Fibroblast of the aortic adventitia (primary cell): Measurements from ENCODE around the gene CHAF1A. TPM values are rescaled to one million over a fixed set of nuclear protein-coding genes. Genes with fewer than 3 reads are reported as not detected.

Experiments
- DNase-seq: peaks from one replicate; pipeline ENCODE4 v3.0.0-alpha.2; 2010; ENCODE audit warnings: low read depth
- H3K4me3 ChIP-seq: 2 replicates; pipeline ENCODE4 v1.5.1; 2011; ENCODE audit warnings: low read depth, mild to moderate bottlenecking, control low read depth, low read length, moderate library complexity
- CTCF ChIP-seq: IDR thresholded peaks from 2 replicates; pipeline ENCODE4 v1.5.1; 2011; ENCODE audit warnings: mild to moderate bottlenecking, low read length, control low read depth, inconsistent platforms; ENCODE audit not compliant: insufficient read depth
- total RNA-seq: library from RNA; depleted of rRNA; stranded (reverse); fragments of >200 nt; gene quantifications from 2 replicates; pipeline ENCODE4 v1.2.3, GENCODE V29; 2012; ENCODE audit warnings: low replicate concordance

The CHAF1A gene
- total RNA-seq, 1 donor, result 25.8 TPM

DNA sequence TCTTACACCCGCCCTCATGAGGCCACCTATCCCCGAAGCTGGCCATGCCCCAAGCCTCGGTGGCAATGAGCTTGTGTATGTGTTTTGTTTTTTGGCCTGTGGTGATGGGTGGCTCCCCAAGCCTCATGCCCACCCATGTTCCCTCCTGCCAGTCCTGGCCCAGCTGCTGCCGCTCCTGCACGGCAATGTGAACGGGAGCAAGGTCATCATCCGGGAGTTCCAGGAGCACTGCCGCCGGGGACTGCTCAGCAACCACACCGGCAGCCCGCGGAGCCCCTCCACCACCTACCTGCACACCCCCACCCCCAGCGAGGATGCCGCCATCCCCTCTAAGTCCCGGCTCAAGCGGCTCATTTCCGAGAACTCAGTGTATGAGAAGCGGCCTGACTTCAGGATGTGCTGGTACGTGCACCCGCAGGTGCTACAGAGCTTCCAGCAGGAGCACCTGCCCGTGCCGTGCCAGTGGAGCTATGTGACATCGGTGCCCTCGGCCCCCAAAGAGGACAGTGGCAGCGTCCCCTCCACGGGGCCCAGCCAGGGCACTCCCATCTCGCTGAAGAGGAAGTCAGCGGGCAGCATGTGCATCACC lies 30.6 kb downstream of the CHAF1A start:
- DNase-seq, result no peak
- TF ChIP-seq CTCF, result no peak
- no peak overlapping the region for H3K4me3 ChIP-seq

GRCh38 chr19:4434391-4434790 lies 32.0 kb downstream of the CHAF1A start:
- no peak overlapping the region for H3K4me3 ChIP-seq
- no peak for TF ChIP-seq CTCF
- DNase-seq, result no peak

DNA sequence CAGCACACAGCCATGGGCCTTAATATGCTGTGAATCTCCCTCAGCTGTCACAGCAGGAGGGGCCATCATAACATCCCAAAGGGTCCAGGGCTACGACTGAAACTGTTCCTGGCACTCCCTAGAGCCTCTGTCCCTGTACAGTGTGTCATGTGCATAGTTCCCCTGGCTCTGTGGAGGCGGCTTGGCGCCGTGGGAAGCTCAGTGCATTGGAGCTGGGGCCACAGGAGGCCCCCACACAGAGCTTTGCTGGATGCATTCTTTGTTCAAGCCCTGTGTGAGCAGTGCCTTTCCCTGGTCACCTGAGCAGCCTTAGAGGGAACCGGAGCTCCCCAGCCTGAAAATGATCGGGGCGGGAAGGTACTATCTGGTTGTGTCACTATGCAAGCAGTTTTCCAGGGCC lies 33.8 kb downstream of the CHAF1A start:
- no peak for TF ChIP-seq CTCF
- no peak for DNase-seq
- H3K4me3 ChIP-seq, result no peak overlapping the region

GRCh38 chr19:4437103-4437502 lies 34.7 kb downstream of the CHAF1A start:
- no peak overlapping the region for H3K4me3 ChIP-seq
- DNase-seq, result no peak
- TF ChIP-seq CTCF, result no peak

DNA sequence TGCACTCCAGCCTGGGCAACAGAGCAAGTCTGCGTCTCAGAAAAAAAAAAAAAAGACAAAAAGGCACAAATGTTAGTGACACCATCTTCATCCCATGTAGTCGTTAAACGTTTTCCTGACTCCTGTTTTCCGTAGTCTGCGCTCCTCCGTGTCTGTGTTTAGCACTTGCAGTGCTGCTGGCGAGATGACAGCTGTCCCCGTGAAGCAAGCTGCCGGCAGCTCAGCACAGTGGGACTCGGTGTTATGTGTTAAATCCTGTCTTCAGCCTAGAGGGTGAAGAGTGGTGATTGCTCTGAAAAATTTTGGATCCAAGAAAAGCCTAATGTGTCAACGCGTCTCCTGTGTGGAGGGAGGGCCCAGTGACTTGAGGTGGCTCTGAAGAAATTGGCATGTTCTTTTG lies 36.8 kb downstream of the CHAF1A start:
- TF ChIP-seq CTCF, result no peak
- H3K4me3 ChIP-seq, result no peak overlapping the region
- DNase-seq, result no peak

DNA sequence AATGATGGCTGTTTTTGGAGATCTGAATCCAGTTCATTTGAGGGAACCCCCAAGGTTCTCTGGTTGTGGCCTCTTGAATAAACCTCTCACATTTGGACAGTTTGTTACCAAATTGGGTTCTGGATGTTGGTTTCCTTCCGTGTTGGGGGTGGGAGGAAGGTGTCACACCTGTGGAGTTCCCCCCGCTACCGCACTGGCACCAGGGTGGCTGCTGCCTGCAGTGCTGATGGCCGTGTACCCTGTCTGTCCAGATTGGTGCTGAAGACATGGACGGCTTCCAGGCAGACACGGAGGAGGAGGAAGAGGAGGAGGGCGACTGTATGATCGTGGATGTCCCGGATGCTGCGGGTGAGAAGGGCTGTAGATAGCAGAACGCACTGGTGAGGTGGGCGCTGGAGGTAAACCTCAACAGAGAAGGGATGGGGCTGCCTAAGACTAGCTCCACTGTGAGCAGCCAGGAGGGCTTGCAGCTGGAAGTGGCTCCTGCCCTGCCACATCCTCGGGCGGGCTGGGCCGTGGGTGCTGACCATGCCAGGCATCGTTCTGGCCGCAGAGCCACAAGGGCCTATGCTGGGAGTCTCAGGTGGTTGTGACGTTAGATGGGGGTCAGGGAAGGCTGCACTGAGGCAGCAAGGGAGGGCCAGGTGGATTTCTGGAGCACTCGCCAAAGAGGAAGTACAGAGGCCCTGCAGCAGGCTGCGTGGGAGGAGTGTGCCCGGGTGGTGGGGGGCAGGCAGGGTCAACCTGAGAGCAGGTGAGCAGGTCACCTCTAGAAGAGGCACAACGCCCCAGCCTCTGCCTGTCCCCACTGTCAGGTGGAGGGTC lies 39.8 kb downstream of the CHAF1A start:
- DNase-seq, result no peak

More for the DNA sequence above, 39.8 kb downstream of the CHAF1A start:
- no peak for TF ChIP-seq CTCF
- H3K4me3 ChIP-seq, result no peak overlapping the region
